Fibroblast of skin of left quadriceps (primary cell): Measurements from ENCODE around the gene LSP1.
A peak's percentile ranks its signal among the peaks of the same experiment; 100 is the strongest.

Experiments used
- DNase-seq, 2 experiments: peaks; one replicate each; pipeline ENCODE4 v3.0.0-alpha.2; 2013; ENCODE audit warnings: low read depth in 2 of 2

Gene LSP1

DNA sequence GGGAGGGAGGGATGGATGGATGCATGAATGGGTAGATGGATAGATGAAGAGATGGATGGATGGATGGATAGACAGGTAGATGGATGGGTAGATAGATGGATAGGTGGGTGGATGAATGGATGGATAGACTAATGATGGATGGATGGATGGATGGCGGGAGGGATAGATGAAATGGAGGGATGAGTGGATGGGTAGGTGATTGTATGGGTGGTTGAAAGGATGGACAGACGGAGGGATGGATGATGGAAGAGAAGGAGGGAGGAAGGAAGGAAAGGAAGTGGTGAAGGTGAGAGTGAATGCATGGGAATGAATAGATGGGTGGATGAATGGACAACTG, 62.9 kb downstream of the LSP1 start:
- DNase-seq, result no peak

DNA sequence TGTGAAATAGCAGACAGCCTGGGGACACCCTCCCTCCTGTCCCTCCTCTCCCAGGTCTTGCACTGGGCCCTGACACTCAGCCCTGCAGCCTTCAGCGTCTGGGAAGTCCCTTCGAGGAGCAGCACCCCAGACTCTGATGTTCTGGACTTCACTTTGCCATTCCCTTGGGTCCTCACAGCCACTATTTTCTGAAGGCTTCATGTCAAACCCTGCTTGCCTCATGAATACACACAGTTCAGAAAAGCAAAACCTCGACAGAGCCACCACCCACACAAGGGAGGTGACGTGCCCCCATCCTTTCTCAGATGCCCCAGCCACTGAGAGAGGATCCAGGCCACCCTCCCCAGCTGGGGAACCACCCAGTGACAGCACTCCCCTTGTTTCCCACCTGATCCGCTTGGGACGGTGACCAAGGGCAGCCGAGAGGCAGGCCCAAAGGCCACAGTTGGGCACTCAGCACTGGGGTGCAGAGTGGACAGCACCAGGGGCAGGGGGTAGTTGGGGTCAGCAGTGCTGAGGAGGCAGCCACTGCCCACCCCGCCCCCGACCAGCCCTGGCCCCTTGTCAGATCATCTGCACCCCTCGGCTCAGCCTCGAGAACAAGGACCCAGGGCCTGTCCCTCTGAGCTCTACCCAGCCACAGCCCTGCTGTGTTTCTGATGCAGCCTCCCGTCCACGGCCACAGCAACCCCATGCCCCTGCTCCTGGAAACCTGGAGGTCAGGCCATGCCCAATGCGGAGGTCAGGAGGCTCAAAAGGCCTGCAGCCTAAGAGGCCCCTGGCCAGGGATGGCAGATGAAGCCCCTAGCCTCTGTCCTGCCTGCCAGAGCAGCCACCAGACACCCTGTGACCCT, 63.5 kb downstream of the LSP1 start:
- no peak for DNase-seq

DNA sequence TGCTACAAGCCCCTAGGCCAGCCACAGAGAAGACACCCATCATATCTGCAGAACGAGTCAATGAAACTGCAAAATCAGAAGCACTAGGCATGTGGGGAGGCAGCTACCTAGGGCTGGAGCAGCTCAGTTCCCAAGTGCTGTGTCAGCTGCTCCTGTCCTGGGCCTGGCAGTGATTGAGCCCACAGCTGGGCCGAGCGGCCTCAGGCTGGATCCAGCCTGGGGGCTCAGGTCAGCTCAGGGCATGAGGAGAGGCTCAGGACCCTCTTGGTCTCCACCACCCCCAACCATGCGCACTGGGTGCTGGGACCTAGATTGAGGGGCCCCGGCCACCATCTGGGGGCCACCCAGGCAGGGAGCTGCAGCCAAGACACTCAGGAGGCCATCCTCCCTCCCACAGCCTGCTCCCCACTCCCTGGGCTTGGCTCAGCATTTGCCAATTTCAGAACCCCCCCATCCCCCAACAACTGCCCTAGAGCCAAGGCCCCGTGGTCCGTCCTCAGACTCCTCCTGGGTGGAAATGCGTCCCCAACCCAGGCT, 64.2 kb downstream of the LSP1 start:
- DNase-seq, result no peak

DNA sequence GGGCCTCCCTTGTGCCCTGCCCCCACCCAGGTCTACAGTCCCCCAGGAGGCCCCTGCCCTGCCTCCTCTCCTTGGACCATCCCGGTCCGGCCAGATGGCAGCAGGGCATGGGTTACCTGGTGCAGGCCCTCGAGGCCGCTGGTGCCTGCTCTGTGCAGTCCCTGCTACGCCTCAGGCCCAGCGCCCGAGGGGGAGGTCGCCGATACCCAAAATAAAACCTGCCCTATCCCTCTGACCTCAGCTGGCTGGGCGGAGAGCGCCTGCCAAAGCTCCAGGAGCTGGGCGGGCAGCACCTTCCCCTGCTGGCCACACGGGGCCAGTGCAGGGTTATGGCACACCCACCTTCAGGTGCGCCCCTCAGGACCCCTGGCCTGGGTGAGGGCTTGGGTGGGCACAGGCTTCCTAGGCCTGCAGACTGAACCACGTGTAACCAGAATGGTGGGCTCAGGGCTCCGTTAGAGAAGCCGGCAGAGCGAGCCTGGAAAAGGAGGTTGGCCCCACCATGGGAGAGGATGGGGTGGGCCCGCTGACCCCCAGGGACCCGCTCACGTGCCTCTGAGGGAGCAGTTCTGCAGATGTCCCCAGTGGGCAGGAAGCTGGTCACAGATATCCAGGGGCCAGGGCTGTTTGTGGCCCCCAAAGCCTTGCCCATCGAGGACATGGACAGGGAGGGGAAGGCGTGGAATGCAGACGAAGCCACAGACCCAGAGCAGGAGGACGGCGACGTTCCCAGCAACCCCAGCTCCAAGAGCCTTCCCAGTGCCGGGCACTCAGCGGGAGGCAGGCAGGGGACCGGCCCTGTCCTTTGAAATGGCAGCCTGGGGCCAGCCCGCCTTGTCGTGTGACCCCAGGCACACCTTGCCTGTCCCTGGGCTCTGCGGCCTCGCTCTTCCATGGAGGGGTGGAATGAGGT, 64.9 kb downstream of the LSP1 start:
- DNase-seq, result no peak

DNA sequence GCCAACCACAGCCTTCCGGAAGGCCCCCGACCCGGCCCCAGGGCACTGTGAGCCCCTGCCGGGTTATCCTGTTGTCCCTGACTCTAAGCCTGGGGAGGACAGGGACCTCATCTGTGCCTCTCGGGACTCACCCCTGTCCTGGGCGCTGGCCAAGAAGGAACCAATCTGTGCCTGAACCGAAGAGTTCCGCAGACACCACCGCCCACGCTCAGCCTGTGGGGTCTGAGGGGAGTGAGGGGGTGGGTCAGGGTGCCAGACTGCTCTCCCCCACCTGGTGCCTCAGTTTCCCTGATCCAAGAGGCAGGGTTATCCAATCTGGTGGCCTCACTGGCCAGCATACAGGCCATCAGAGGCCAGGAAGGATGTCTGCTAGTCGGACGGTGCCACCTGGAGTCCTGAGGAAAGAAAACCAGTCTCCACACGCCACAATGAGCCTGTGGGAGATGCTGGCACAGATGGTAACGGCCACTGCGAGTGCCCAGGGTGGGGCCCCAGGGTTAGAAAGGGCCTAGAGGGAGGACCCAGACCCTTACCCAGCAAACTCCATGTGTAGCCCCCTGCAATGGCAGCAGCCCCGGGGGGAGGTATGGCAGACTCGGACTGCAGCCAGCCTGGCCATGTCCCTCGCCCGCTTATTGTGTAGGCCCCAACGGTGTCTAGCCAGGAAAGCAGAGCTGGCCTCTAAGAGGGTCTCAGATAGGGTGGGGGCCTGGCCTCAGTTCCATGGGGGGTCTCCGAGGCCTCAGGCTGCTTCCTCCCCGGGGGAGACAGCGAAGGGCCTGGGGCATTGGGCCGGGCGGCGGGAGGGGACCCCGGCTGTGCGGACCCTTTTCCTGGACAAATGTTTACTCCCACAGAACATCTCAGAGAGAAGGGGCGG, 65.8 kb downstream of the LSP1 start:
- DNase-seq, result no peak

DNA sequence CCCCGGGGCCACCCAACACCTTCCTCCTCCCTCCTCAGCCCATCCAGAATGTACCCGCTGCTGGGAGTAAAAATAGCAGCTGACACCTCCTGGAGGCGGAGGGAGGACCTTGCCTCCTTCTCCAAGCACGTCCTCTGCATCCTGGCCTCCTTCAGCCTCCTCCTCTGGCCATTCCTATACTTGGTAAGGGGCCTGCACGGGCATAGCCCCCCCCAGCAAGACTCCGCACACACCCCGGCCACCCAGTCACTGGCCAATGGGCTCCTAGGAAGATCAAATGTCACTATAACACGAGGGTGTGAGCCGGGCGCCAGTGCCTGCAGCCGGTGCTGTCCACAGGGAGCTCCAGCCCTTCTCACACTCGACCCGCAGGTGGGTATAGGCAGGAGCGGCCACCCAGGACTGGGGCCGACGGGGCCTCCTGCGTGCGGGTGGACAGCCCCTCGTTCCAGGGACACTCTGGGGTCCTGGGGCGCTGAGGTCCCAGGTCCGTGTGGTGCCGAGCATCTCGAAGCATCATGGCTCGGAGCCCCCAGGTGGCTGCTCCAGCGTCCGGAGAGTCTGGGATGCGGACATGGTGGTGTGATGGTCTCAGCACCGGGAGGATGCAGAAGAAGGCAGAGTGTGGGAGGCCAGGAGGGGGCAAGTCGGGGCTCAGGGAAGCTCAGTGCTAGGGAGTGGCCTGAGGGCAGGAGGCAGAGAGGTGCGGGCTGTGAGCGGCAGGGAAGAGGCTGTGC, 66.7 kb downstream of the LSP1 start, which contains the start of gene TNNT3:
TSS of gene TNNT3 (plus strand) at position 313 of the 737 bp plus-strand sequence. CDS start 3,172 bp downstream, outside the sequence.
- no peak for DNase-seq

DNA sequence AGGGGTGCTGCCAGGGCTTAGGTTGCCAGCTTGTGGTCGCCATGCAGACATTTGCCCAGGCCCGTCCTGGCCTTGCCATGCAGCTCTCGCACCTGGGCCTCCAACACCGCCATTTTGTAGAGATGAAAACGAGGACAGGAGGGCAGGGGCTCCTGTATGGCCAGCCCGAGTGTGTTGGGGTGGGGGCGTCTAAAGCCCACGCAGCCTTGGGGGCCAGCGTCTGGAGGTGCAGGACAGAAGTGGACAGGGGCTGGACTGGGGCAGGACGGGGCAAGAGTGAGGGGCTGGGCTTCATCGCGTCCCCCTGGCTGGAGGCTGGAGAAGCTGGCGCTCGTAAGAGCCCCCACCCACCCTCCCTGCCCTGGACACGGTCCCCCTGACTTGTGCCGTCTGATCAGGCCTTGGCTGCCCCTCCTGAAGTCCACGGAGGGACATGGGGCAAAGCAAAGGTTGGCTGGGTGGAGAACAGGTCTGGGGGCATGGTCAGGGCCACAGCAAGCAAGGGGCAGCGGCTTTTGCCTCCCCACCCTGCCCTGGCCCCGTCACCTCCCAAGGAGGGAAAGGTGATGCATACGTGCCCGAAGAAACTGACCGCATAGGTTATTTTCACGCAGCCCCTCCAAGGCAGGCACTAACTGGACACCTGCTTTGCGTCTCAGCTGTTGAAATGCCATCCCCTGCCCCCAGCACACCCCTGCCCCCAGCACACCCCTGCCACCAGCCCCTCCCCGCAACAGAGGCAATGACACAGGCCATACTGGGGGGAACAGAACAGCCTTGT, 67.4 kb downstream of the LSP1 start:
- DNase-seq, result no peak

DNA sequence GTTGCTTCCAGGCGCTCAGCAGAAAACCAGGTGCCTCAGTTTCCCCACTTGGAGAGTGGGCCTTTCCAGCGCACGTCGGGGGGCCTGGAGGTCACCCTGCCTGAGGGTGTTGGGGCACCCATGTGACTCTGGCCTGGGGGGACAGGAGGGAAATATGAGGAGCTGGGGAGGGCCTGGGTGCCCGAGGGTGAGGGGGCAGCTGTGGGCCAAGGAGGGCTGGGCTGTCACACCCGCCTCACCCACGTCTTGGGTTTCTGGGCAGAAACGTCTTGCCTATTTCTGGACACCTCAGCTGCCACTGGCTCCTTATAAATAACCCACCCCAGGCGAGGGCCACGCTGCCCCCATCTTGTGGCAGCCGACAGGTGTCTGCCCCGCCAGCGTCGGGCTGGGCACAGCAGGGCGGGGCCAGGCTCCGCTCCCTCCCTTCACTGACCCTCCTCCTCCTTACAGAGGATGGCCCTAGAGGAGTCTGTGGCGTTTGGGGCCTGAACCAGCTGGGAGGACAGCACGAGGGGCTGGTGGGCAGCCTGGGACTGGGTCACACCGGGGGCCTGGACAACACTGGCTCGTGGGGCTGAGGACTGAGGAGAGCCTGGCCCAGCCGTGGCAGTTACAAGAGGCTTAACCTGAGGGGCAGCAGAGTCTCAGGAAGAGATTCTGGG, 68.2 kb downstream of the LSP1 start:
- no peak for DNase-seq

DNA sequence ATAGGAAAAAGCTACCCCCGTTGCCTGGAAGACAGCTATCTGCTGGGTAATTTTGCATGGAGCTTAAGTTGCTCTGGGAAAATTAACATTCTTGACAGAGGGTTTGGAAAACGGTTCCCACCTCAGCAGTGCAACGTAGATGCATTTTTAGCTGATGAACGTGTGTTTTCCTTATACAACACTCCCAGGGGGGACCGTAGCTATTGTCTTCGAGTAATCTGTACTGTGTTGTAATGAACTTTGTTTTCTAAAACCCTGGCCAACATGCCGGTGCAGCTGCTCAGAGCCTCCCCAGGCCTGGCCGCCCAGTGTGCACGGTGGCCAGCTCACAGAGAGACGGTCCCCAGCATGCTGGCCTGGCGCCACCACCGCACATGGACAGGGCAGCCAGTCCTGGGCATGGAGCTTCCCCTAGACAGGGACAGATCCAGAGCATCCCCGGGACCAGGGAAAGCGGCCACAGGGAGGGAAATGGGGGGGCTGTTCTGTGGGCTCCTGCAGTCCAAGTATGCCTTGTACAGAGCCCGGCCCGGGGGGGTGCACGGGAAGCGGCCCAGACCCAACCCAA, 68.8 kb downstream of the LSP1 start:
- DNase-seq, result peak; percentile 20

DNA sequence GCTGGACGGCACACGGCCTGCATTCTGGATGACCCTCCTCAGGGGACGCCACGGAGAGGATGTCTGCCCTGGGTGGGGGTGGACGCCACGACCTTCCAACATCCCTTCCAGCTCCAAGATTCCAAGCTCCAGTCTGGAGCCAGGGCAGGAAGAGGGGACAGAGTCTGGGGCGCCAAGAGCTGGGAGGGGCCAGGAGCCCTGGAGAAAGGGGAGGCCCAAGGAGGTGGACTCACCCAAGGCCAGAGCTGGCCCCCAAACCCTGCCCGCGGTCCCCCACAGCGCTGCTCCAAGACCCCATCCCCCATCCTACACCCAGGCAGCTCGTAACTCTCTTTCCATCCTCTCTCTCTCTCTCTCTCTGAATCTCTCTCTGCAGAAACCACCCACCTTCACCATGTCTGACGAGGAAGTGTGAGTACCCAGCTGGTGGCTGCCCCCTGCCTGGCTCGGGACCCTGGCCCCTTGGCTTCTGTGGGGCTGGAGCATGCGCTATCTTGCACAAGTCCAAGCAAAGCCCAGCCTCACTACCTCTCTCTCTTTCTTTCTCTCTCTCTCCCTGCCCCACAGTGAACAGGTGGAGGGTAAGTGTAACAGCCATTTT, 69.7 kb downstream of the LSP1 start:
- no peak for DNase-seq

DNA sequence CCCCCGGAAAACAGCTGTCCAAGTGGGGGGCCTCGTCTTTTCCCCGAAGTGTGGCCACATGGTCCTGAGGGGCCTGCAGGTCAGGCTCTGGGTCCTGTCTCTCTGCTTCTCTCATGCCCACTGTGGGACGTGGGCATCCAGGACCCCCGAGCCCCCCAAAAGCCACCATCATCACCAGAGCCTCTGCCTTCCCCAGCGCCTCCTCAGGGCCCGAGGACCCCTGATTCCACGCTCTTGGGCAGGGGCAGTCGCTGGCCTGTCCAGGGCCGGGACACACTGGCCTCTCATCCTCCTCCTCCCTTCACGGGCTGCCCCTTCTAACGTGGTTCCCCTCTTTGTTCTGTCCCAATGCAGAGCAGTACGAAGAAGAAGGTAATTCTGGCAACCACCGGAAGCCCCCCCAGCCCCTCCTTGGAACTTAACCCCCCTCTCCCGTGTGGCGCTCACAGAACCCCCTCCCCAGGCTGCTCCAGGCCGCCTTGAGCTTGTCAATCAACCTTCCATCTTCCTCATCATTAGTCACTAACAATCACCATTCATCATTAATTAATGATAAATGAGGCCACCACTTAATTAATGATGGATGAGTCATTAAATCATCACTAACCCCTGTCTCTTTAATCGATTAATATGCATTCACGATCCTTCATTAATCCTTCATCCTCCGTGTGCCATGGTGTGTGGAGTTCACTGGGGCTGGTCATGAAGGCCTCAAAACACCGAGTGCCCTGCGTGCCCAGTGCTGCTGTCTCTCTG, 70.5 kb downstream of the LSP1 start:
- DNase-seq, result no peak

DNA sequence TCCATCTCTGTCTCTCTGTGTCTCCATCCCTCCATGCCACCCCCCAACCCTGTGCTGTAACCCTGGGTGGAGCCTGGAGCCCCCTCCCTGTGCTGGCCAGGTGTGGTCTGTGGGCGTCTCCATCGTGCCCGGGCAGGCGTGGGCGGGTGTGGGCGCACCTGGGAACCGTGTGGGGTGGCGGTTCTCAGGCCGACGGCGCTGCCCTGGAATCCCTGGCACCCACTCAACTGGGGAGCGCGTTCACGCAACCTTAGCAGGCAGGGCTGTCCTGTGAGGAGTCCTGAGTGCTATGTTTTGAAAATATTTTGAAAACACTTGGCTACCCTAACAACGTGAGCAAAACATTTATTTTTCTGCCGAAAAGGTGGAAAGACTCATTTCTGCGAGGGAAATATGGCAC, 71.3 kb downstream of the LSP1 start:
- no peak for DNase-seq

DNA sequence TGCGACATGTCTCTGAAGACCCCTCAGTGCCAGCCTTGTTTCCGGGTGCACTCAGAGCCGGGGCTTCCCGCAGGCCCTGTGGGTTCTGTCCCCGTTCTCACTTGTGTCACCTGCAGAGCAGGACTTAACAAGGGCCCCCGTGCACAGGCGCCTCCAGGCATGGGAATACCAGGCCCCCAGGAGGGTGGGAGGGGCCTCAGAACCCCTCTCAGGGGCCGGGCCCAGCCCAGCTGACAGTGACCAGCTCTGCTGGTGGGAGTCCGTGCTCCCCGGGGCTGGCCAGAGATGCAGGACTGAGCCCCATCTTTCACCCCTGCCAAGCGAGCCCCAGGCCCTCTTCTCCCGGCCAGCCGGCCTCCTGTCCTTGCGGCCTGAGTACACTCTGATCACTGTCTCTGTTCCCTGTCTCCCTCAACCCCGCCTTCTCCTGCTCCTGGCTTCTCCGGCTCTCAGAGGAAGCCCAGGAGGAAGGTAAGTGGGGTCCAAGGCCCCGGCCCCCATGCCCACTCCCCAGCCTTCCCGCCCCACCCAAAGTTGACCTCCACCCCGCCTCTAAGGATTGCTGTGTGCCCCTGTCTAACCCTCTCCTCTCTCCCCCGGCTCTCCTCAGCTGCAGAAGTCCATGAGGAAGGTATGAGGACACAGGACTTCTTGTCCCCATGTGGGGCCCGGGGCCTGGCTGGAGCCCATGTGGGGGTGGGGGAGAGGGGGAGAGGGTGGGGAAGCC, 71.9 kb downstream of the LSP1 start:
- DNase-seq, result no peak

DNA sequence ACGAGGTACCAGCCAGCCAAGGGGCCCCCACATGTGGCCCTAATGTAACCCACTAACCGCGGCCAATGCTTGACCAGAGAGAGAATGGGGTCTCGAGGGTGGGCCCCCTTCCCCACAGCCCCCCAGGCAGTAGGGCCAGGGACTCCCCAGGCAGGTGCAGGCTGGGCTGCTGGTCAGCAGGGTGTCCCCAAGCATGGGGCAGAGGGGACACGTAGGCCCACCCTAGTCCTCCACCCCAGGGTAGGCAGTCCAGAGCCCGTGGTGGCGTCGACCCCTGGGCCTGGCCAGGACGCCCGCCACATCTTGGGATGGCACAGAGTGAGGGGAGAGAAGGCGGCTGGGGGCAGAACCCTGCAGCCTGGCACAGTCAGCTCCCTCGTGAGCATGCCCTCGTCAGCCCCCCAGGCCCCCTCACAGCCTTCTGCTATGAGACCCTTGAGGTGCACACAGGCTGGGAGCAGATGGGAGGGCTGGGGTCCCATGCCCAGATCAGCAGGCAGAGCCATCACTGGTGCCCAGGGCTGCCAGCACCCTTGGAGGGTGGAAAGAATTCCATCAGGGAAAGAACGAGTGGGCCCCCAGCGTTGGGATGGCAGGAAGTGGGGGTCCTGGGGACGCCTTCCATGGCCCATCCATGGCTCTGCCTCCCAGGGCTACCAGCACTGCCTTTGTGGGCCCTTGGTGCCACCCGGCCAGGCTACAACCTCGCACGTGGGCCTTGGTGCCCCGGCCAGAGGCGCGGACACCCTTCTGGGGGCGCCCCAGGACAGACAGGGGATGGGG, 72.7 kb downstream of the LSP1 start:
- no peak for DNase-seq

DNA sequence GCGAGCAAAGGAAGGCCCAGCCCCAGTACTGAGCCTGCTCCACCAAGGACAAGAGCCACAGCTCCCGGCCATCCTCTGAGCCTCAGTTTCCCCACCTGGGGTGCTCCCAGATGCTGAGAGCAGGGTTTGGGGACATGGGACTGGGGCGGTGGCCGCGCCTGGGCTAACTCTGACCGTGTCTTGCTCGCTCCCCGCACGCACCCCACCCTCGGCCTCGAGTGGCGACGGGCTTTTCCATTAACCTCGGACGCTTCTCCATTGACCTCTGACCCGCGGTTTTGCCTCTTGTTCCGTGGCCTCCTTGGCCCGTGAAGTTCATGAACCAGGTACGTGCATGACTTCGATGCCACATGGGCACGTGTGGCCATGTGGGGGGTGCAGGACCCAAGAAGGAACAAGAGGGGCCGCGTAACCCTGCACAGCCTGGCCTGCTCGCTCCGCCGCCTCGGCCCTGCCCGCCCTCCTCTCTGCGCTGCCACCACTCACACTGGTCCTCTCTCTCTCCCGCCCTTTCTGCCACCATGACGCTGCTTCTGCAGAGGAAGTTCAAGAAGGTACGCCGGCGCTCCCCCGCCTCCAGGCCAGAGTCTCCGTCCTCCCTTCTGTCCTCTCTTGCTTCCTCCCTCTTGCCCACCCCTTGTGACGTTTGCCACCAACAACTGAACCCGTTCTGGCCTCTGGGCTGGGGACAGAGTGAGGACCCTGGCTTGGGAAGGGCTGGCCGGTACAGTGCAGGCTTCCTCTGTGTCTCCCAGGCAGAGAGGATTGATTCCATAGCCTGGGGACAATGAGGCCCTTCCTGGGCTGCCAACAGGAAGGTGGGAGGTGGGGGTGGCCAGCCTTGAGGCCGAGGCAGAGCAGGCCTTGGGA, 73.5 kb downstream of the LSP1 start:
- DNase-seq, result no peak
